HepG2 (cell line): ENCODE measurements around the gene HSD11B2. TPM values are rescaled to one million over a fixed set of nuclear protein-coding genes. Genes with fewer than 3 reads are reported as not detected.

Experiments used
- AHR ChIP-seq: IDR thresholded peaks from 2 replicates; pipeline ENCODE4 v1.6.1; 2018; ENCODE audit warnings: missing genetic modification reagents, missing compliant biosample characterization
- ARNTL ChIP-seq: sonication (generic); formaldehyde crosslinking; IDR thresholded peaks from 2 replicates; pipeline ENCODE4 v1.4.0; 2020; ENCODE audit warnings: mild to moderate bottlenecking, missing genetic modification reagents
- ELF1 ChIP-seq: sonication (generic); formaldehyde crosslinking; IDR thresholded peaks from 2 replicates; pipeline ENCODE4 v1.4.0; 2020; ENCODE audit warnings: missing genetic modification reagents
- GPN1 ChIP-seq: sonication (generic); formaldehyde crosslinking; IDR thresholded peaks from 2 replicates; pipeline ENCODE4 v1.5.1; 2020; ENCODE audit warnings: missing genetic modification reagents, borderline replicate concordance
- HMG20A ChIP-seq: IDR thresholded peaks from 2 replicates; pipeline ENCODE4 v1.6.1; 2016; ENCODE audit warnings: borderline replicate concordance
- HMG20B ChIP-seq: conservative IDR thresholded peaks from 2 replicates; pipeline ENCODE4 v1.6.1; 2016; ENCODE audit warnings: missing genetic modification reagents, missing compliant biosample characterization
- IKZF4 ChIP-seq: sonication (generic); formaldehyde crosslinking; IDR thresholded peaks from 2 replicates; pipeline ENCODE4 v1.5.1; 2020; ENCODE audit warnings: borderline replicate concordance, mild to moderate bottlenecking, low read depth, missing genetic modification reagents; ENCODE audit errors: not compliant biosample characterization
- IRF2 ChIP-seq: IDR thresholded peaks from 2 replicates; pipeline ENCODE4 v1.6.1; 2018; ENCODE audit warnings: missing genetic modification reagents, missing compliant biosample characterization
- NPAS2 ChIP-seq: sonication (generic); formaldehyde crosslinking; IDR thresholded peaks from 2 replicates; pipeline ENCODE4 v1.8.0; 2022; ENCODE audit warnings: mild to moderate bottlenecking, missing genetic modification reagents, borderline replicate concordance
- PITX1 ChIP-seq: sonication (generic); formaldehyde crosslinking; IDR thresholded peaks from 2 replicates; pipeline ENCODE4 v1.5.1; 2020; ENCODE audit warnings: mild to moderate bottlenecking, missing genetic modification reagents
- SUZ12 ChIP-seq: fragments of 150-350 bp; IDR thresholded peaks from 2 replicates; pipeline ENCODE4 v1.6.1; 2014; ENCODE audit warnings: low read depth, low read length
- YY1 ChIP-seq: IDR thresholded peaks from 2 replicates; pipeline ENCODE4 v1.6.1; 2011; ENCODE audit warnings: low read length, low read depth, moderate library complexity, mild to moderate bottlenecking; ENCODE audit not compliant: insufficient read depth, insufficient replicate concordance
- ZFY ChIP-seq: sonication (generic); formaldehyde crosslinking; IDR thresholded peaks from 2 replicates; pipeline ENCODE4 v1.4.0; 2020; ENCODE audit warnings: missing genetic modification reagents
- ZNF274 ChIP-seq: sonication (generic); formaldehyde crosslinking; IDR thresholded peaks from 2 replicates; pipeline ENCODE4 v1.5.1; 2020; ENCODE audit warnings: mild to moderate bottlenecking, missing genetic modification reagents
- ZNF569 ChIP-seq: sonication (generic); formaldehyde crosslinking; IDR thresholded peaks from 2 replicates; pipeline ENCODE4 v1.5.0; 2020; ENCODE audit warnings: mild to moderate bottlenecking, missing genetic modification reagents, moderate library complexity, borderline replicate concordance
- ZNF841 ChIP-seq: sonication (generic); formaldehyde crosslinking; IDR thresholded peaks from 2 replicates; pipeline ENCODE4 v1.8.1; 2023; ENCODE audit warnings: missing genetic modification reagents, borderline replicate concordance
- polyA plus RNA-seq, 8 experiments: library from polyadenylated mRNA; depleted of rRNA in 3 of 8; stranded (reverse) in 7 of 8; unstranded in 1 of 8; fragments of >200 nt; fragmentation: Illumina TruSeq in 4 of 8; extraction: Trizol in 4 of 8; gene quantifications; 2 replicates each; pipeline versions ENCODE4 v1.2.1 to v1.2.3, GENCODE V29; 2011 to 2016; ENCODE audit warnings: low read depth in 4 of 8, missing spikeins in 1 of 8, mixed read lengths in 1 of 8; ENCODE audit not compliant: insufficient read depth in 1 of 8
- total RNA-seq, 5 experiments: library from RNA; depleted of rRNA; stranded (reverse); fragments of >200 nt; fragmentation: Illumina TruSeq; extraction: Trizol; gene quantifications; 2 replicates each; pipeline ENCODE4 v1.2.3, GENCODE V29; 2016; ENCODE audit warnings: low read depth in 1 of 5
- TF ChIP-seq, protein P1 (sequence below): sonication (generic); formaldehyde crosslinking; IDR thresholded peaks from 2 replicates; pipeline ENCODE4 v1.4.0; 2020; ENCODE audit warnings: low read depth, missing genetic modification reagents
- TF ChIP-seq, protein P2 (sequence below): sonication (generic); formaldehyde crosslinking; IDR thresholded peaks from 2 replicates; pipeline ENCODE4 v1.4.0; 2020; ENCODE audit warnings: missing genetic modification reagents
- TF ChIP-seq, protein P3 (sequence below): sonication (generic); formaldehyde crosslinking; IDR thresholded peaks from 2 replicates; pipeline ENCODE4 v1.4.0; 2020; ENCODE audit warnings: missing genetic modification reagents

The HSD11B2 gene
- total and polyA plus RNA-seq, 2 of the 13 experiments (the other 11 are each of a cell fraction or from before 2014, with no cell fraction given): 8.9 to 13.6 TPM

DNA sequence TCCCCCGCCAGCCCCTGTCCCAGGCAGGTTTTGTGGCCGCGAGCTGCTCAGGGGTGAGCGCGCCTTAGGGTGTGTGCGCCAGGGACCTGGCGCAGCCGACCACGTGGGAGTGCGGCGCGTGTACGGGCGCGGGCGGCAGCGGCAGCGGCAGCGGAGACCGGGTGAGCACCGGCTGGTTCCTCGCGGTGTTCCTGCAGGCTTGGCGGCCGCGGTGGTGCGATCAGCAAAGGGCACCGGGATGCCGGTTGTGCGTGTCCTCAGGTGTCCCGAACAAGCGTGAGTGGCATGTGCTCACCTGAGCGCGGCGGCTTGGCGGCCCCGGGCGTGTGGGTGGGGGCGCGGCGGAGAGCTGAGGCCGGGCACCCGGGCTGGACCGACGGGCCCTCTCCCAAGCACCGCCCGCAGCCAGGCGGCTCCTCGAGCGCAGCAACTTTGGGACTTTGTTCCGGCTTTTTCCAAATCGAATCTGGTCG, 381 bp upstream of the HSD11B2 start (continued):
- TF ChIP-seq, protein P1, sequence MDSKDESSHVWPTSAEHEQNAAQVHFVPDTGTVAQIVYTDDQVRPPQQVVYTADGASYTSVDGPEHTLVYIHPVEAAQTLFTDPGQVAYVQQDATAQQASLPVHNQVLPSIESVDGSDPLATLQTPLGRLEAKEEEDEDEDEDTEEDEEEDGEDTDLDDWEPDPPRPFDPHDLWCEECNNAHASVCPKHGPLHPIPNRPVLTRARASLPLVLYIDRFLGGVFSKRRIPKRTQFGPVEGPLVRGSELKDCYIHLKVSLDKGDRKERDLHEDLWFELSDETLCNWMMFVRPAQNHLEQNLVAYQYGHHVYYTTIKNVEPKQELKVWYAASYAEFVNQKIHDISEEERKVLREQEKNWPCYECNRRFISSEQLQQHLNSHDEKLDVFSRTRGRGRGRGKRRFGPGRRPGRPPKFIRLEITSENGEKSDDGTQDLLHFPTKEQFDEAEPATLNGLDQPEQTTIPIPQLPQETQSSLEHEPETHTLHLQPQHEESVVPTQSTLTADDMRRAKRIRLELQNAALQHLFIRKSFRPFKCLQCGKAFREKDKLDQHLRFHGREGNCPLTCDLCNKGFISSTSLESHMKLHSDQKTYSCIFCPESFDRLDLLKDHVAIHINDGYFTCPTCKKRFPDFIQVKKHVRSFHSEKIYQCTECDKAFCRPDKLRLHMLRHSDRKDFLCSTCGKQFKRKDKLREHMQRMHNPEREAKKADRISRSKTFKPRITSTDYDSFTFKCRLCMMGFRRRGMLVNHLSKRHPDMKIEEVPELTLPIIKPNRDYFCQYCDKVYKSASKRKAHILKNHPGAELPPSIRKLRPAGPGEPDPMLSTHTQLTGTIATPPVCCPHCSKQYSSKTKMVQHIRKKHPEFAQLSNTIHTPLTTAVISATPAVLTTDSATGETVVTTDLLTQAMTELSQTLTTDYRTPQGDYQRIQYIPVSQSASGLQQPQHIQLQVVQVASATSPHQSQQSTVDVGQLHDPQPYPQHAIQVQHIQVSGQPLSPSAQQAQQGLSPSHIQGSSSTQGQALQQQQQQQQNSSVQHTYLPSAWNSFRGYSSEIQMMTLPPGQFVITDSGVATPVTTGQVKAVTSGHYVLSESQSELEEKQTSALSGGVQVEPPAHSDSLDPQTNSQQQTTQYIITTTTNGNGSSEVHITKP (CRISPR knock-in tag): no peak
- TF ChIP-seq ZNF274 (CRISPR knock-in tag) (peak; percentile 93), IRF2 (no peak; the same call in 1 of the 2 replicates), GPN1 (no peak; the same call in none of the 2 replicates), ARNTL (CRISPR knock-in tag) (no peak; the same call in none of the 2 replicates), AHR (CRISPR knock-in tag) (0 out of 2 replicates have a peak, but pooled peaks have one; percentile 49), PITX1 (CRISPR knock-in tag) (no peak), HMG20A (CRISPR knock-in tag) (0 out of 2 replicates have a peak, but pooled peaks have one; percentile 3), YY1 (no peak), HMG20B (CRISPR knock-in tag) (no peak), SUZ12 (no peak), NPAS2 (no peak), IKZF4 (CRISPR knock-in tag) (peak; percentile 91), ZNF569 (CRISPR knock-in tag) (peak; percentile 94; the same call in 1 of the 2 replicates), ZFY (CRISPR knock-in tag) (peak; percentile 82; the same call in 1 of the 2 replicates), ELF1 (CRISPR knock-in tag) (no peak), ZNF841 (CRISPR knock-in tag) (no peak)
- TF ChIP-seq, protein P2, sequence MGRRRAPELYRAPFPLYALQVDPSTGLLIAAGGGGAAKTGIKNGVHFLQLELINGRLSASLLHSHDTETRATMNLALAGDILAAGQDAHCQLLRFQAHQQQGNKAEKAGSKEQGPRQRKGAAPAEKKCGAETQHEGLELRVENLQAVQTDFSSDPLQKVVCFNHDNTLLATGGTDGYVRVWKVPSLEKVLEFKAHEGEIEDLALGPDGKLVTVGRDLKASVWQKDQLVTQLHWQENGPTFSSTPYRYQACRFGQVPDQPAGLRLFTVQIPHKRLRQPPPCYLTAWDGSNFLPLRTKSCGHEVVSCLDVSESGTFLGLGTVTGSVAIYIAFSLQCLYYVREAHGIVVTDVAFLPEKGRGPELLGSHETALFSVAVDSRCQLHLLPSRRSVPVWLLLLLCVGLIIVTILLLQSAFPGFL (CRISPR knock-in tag): 0 out of 2 replicates have a peak, but pooled peaks have one; percentile 32
- TF ChIP-seq, protein P3, sequence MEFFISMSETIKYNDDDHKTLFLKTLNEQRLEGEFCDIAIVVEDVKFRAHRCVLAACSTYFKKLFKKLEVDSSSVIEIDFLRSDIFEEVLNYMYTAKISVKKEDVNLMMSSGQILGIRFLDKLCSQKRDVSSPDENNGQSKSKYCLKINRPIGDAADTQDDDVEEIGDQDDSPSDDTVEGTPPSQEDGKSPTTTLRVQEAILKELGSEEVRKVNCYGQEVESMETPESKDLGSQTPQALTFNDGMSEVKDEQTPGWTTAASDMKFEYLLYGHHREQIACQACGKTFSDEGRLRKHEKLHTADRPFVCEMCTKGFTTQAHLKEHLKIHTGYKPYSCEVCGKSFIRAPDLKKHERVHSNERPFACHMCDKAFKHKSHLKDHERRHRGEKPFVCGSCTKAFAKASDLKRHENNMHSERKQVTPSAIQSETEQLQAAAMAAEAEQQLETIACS (CRISPR knock-in tag): 0 out of 2 replicates have a peak, but pooled peaks have one; percentile 18
